SU-DHL-6 (cell line): ENCODE data around the gene SLC7A6.

Experiments
- H2AFZ ChIP-seq: fragments of 200-600 bp; sonication (generic); 2 replicates; pipeline ENCODE4 v1.6.1; 2014; ENCODE audit warnings: low read depth, mild to moderate bottlenecking, moderate library complexity, mixed read lengths, antibody characterized with exemption, low read length; ENCODE audit not compliant: severe bottlenecking
- H3F3A ChIP-seq: fragments of 200-600 bp; shearing (Covaris generic); 2 replicates; pipeline ENCODE4 v1.6.0; 2016; ENCODE audit warnings: antibody characterized with exemption, mild to moderate bottlenecking; ENCODE audit not compliant: insufficient read depth
- H3K27ac ChIP-seq: fragments of 200-600 bp; sonication (generic); 2 replicates; pipeline ENCODE4 v1.5.1; 2016; ENCODE audit warnings: low read depth, mild to moderate bottlenecking, low read length, moderate library complexity, mixed read lengths
- H3K27me3 ChIP-seq: fragments of 200-600 bp; sonication (generic), shearing (Covaris generic); 2 replicates; pipeline ENCODE4 v1.6.0; 2014; ENCODE audit warnings: mild to moderate bottlenecking, low read length
- H3K36me3 ChIP-seq: fragments of 200-600 bp; sonication (generic); 2 replicates; pipeline ENCODE4 v1.6.1; 2014; ENCODE audit warnings: mild to moderate bottlenecking, low read length, mixed read lengths
- H3K4me2 ChIP-seq: fragments of 300-600, 200-600 bp; shearing (Covaris generic), sonication (generic); 2 replicates; pipeline ENCODE4 v1.6.0; 2014; ENCODE audit warnings: low read length, low read depth, mild to moderate bottlenecking; ENCODE audit not compliant: poor library complexity, severe bottlenecking
- H3K4me3 ChIP-seq: fragments of 200-600 bp; sonication (generic); 2 replicates; pipeline ENCODE4 v1.5.1; 2014; ENCODE audit warnings: antibody characterized with exemption, low read length, mild to moderate bottlenecking, mixed read lengths; ENCODE audit not compliant: insufficient read depth, poor library complexity, severe bottlenecking
- H3K79me2 ChIP-seq: fragments of 200-600 bp; sonication (generic); 2 replicates; pipeline ENCODE4 v1.6.1; 2014; ENCODE audit warnings: mild to moderate bottlenecking, low read length, moderate library complexity; ENCODE audit not compliant: insufficient read depth
- H3K9ac ChIP-seq: fragments of 200-600 bp; sonication (generic); 2 replicates; pipeline ENCODE4 v1.7.0; 2014; ENCODE audit warnings: mild to moderate bottlenecking, low read length
- H3K9me2 ChIP-seq: fragments of 200-600 bp; sonication (generic); replicated peaks from 2 replicates; pipeline ENCODE4 v1.6.1; 2014; ENCODE audit warnings: low read length; ENCODE audit not compliant: insufficient read depth
- H3K9me3 ChIP-seq: fragments of 200-600 bp; sonication (generic); 2 replicates; pipeline ENCODE4 v1.6.1; 2014; ENCODE audit warnings: low read length, mixed read lengths; ENCODE audit not compliant: insufficient read depth
- H4K20me1 ChIP-seq: fragments of 200-600 bp; sonication (generic); 2 replicates; pipeline ENCODE4 v1.6.1; 2014; ENCODE audit warnings: low read depth, mild to moderate bottlenecking, antibody characterized with exemption, low read length, moderate library complexity, mixed read lengths
- EZH2phosphoT487 ChIP-seq: fragments of 200-600 bp; sonication (generic), shearing (Covaris generic); conservative IDR thresholded peaks from 2 replicates; pipeline ENCODE4 v1.6.1; 2018; ENCODE audit warnings: mild to moderate bottlenecking, antibody characterized with exemption, low read length, moderate library complexity, mixed read lengths
- TF ChIP-seq, protein P1 (sequence below): fragments of 200-600 bp; sonication (generic); IDR thresholded peaks from one replicate; pipeline ENCODE4 v1.5.1; 2017; ENCODE audit warnings: antibody characterized with exemption, mild to moderate bottlenecking, low read length, moderate library complexity; ENCODE audit not compliant: insufficient read depth, poor library complexity, severe bottlenecking

SLC7A6 gene

DNA sequence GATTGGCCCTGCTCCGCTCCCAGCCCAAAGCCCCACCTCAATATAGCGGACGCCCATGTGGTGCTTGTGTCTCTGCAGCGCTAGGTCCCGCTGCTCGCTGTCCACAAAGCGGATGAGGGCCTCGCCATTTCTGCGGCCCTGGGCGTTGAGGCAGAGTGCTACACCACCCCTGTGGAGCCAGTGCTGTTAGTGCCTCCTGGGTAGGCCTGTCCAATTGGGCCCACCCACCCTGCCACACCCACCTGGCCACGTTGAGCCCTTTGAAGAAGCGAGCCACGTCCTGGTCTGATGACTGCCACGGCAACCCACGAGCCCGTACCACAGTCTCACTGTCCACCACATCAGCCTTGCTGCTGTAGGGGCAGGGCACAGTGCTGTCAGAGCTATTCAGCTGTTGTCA, 32.0 kb upstream of the SLC7A6 start:
- H3K4me2 ChIP-seq: no peak overlapping the region
- no peak for TF ChIP-seq EZH2phosphoT487
- TF ChIP-seq, protein P1, sequence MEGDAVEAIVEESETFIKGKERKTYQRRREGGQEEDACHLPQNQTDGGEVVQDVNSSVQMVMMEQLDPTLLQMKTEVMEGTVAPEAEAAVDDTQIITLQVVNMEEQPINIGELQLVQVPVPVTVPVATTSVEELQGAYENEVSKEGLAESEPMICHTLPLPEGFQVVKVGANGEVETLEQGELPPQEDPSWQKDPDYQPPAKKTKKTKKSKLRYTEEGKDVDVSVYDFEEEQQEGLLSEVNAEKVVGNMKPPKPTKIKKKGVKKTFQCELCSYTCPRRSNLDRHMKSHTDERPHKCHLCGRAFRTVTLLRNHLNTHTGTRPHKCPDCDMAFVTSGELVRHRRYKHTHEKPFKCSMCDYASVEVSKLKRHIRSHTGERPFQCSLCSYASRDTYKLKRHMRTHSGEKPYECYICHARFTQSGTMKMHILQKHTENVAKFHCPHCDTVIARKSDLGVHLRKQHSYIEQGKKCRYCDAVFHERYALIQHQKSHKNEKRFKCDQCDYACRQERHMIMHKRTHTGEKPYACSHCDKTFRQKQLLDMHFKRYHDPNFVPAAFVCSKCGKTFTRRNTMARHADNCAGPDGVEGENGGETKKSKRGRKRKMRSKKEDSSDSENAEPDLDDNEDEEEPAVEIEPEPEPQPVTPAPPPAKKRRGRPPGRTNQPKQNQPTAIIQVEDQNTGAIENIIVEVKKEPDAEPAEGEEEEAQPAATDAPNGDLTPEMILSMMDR: no peak
- H3K9me3 ChIP-seq: no peaks in the 10 kb centered on the region
- no peaks in the 10 kb centered on the region for H3K79me2 ChIP-seq
- H3K9me2 ChIP-seq: no peaks in the 10 kb centered on the region
- H3K9ac ChIP-seq: no peak overlapping the region
- H4K20me1 ChIP-seq: no peaks in the 10 kb centered on the region
- H3K36me3 ChIP-seq: no peaks in the 10 kb centered on the region
- H3K27me3 ChIP-seq: no peaks in the 10 kb centered on the region
- H3K4me3 ChIP-seq: no peak overlapping the region
- no peak overlapping the region for H2AFZ ChIP-seq
- no peak overlapping the region for H3K27ac ChIP-seq
- H3F3A ChIP-seq: peaks cover 14% of the 10 kb centered on the region

DNA sequence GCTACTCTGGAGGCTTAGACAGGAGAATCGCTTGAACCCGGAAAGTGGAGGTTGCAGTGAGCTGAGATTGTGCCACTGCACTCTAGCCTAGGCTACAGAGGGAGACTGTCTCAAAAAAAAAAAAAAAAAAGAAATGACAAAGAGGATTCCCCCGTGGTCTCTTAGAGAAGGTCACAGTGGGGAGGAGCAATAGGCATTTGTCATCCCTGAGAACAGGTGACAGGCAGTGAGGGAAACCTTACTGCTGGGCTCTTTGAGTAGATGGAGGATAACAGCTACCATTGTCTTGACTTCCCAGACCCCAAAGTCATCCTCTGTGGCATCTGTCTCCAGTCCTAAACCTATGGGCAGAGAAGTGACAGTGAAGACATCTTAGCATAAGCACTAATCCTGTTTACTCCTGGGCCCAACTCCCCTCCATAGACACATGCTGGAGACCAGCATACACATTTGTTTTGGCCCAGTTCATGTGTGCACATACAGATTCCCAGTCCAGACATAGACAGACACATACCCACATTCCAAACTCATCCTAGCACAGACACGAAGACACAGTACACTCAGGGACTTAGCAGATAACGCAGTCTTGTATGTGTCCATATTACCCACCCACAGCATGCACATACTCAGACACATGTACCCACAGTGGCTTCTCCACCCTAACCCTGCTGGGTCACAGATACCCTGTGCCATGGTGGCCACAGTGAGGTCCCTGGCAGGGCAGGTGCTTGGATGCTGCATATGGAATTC, 31.1 kb upstream of the SLC7A6 start:
- no peaks in the 10 kb centered on the region for H4K20me1 ChIP-seq
- no peak overlapping the region for H3K9ac ChIP-seq
- H3K4me3 ChIP-seq: no peak overlapping the region
- no peaks in the 10 kb centered on the region for H3K36me3 ChIP-seq
- H3K27me3 ChIP-seq: no peaks in the 10 kb centered on the region
- H3K27ac ChIP-seq: no peak overlapping the region
- H2AFZ ChIP-seq: no peak overlapping the region
- H3F3A ChIP-seq: peaks cover 7% of the 10 kb centered on the region; the same call in 1 of the 2 replicates
- no peaks in the 10 kb centered on the region for H3K9me2 ChIP-seq
- no peak for TF ChIP-seq EZH2phosphoT487
- TF ChIP-seq, protein P1: no peak
- H3K4me2 ChIP-seq: no peak overlapping the region
- no peaks in the 10 kb centered on the region for H3K79me2 ChIP-seq
- no peaks in the 10 kb centered on the region for H3K9me3 ChIP-seq

GRCh38 chr16:68233835-68234187, 30.5 kb upstream of the SLC7A6 start:
- H3K9me2 ChIP-seq: no peaks in the 10 kb centered on the region
- H3K4me3 ChIP-seq: no peak overlapping the region
- no peak for TF ChIP-seq EZH2phosphoT487
- TF ChIP-seq, protein P1: no peak
- no peak overlapping the region for H3K9ac ChIP-seq
- no peak overlapping the region for H2AFZ ChIP-seq
- H3K79me2 ChIP-seq: no peaks in the 10 kb centered on the region
- H3K27me3 ChIP-seq: no peaks in the 10 kb centered on the region
- no peak overlapping the region for H3K27ac ChIP-seq
- H3F3A ChIP-seq: peaks cover 7% of the 10 kb centered on the region; the same call in 1 of the 2 replicates
- H3K4me2 ChIP-seq: no peak overlapping the region
- H3K36me3 ChIP-seq: no peaks in the 10 kb centered on the region
- no peaks in the 10 kb centered on the region for H4K20me1 ChIP-seq
- H3K9me3 ChIP-seq: no peaks in the 10 kb centered on the region
